Stimulated activated CD4-positive, alpha-beta T cell treated with anti-CD3 and anti-CD28 coated beads, Interleukin-4, amount 100 ng/mL, for 1 hour (primary cell): ENCODE measurements around the gene SDHA.
"Not testable (repeated sequence)": the region's sequence is repeated elsewhere in the genome, so short reads cannot be mapped to it uniquely, and the experiment has no call there.

ENCODE experiments used
- DNase-seq: peaks from one replicate; pipeline ENCODE4 v3.0.0-alpha.2; 2020

Gene SDHA

DNA sequence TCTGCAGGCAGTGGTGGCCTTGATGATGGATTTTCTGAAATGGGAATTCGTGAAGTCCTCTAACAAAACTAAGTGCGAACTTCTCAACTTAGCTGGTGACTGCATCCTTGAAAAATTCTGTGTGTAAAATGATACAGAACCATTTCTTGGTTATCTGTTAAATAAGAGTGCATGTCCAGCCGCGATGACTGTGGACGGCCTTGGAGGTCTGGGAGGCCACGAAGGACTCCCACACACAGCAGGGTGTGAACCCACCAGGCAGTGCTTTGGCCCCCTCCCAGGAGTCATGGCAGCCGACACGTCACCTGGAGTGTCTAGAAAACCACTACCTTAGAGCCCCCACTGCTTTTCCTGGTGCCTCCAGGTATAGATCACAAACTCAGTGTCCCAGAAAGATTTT, 85.6 kb downstream of the SDHA start:
- not testable (repeated sequence) for DNase-seq

DNA sequence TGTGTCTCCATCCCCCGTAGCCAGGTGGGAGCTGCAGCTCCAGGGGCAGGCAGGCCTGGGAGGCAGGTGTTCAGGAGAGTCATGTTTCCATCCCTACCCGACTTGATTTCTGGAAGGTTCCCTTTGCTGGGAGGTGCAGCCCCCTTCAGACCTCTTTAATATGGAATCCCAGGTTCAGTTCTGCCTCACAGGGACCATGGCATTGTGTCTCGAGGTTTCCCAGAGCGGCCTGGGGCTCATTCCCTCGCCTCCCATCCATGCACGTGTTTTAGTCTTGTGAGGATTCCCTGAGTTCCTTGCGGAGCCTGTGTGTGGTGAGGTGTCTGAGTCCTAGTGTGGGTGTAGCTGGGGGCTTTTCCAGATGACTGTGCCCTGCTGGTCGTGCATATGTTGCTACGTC, 86.9 kb downstream of the SDHA start:
- DNase-seq = no peak

DNA sequence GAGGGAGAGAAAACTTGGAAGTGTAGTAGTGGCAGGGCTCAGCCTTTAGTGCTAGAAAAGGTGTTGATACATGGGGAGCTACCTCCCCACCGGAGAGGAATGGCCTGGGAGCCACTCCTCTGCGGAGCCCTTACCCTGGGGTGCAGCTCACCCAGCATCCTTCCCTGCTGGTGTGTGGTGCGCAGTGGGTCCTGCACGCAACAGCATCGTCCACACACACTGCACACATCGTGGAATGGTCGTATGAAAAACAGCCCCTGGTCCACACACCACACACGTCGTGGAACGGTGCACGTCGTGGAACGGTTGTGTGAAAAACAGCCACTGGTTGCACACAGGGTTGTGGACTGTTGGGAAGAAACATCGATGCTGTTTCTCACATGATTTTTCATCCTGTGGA, 87.3 kb downstream of the SDHA start:
- no peak for DNase-seq

DNA sequence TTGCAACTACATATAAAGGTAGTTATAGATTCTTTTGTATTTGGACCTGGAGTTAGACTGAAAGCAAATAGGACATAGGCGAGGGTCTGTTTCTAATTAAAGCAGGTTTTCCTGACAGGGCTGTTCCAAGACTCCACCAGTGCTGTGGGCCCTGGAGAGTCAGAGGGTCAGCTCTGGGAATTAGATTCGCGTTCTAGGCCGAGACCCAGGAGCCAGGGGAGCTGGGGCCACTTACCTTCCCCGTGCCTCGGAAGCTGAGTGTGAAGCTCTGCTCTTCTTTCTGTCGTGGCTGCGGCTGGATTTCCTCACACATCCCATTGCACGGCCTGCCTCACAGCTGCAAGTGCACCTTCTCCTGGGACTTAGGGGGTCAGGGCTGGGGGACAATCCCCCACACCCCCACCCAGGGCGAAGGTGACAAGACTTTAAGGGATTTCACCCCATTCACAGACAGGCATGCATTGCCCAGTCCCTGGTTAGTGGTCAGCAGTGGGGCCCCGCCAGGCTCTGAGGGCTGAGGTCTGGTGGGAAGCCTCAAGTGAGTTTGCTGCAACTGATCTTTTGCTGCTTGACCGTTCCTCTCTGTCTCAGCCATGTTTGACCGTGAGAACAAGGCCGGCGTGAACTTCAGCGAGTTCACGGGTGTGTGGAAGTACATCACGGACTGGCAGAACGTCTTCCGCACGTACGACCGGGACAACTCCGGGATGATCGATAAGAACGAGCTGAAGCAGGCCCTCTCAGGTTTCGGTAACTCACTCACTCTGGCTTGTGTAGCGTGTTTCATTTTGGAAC, 88.1 kb downstream of the SDHA start:
- no peak for DNase-seq
